GM12891 (cell line): ENCODE measurements around the gene TTC39C.

Experiments
- PAX5 ChIP-seq: IDR thresholded peaks from 2 replicates; pipeline ENCODE4 v1.6.1; 2011; ENCODE audit warnings: low read length, moderate library complexity, mild to moderate bottlenecking; ENCODE audit not compliant: insufficient read depth, severe bottlenecking
- POLR2A ChIP-seq: IDR thresholded peaks from 2 replicates; pipeline ENCODE4 v1.6.1; 2011; ENCODE audit warnings: low read depth, low read length, control low read depth
- POLR2AphosphoS5 ChIP-seq: IDR thresholded peaks from 2 replicates; pipeline ENCODE4 v1.6.1; 2011; ENCODE audit warnings: low read depth, low read length, control low read depth
- SPI1 ChIP-seq: IDR thresholded peaks from 2 replicates; pipeline ENCODE4 v1.6.1; 2011; ENCODE audit warnings: low read depth, low read length, control low read depth
- TAF1 ChIP-seq: IDR thresholded peaks from 2 replicates; pipeline ENCODE4 v1.6.1; 2011; ENCODE audit warnings: low read depth, low read length, control low read depth

- TF ChIP-seq TAF1 = no peak
- no peak for TF ChIP-seq POLR2AphosphoS5
- TF ChIP-seq PAX5 = no peak
- TF ChIP-seq POLR2A = no peak
- no peak for TF ChIP-seq SPI1
Observed at GRCh38 chr18:24090876-24091275, 76.3 kb downstream of the TTC39C start.
